ENCODE data around the gene CTTNBP2.

Gene CTTNBP2

DNA sequence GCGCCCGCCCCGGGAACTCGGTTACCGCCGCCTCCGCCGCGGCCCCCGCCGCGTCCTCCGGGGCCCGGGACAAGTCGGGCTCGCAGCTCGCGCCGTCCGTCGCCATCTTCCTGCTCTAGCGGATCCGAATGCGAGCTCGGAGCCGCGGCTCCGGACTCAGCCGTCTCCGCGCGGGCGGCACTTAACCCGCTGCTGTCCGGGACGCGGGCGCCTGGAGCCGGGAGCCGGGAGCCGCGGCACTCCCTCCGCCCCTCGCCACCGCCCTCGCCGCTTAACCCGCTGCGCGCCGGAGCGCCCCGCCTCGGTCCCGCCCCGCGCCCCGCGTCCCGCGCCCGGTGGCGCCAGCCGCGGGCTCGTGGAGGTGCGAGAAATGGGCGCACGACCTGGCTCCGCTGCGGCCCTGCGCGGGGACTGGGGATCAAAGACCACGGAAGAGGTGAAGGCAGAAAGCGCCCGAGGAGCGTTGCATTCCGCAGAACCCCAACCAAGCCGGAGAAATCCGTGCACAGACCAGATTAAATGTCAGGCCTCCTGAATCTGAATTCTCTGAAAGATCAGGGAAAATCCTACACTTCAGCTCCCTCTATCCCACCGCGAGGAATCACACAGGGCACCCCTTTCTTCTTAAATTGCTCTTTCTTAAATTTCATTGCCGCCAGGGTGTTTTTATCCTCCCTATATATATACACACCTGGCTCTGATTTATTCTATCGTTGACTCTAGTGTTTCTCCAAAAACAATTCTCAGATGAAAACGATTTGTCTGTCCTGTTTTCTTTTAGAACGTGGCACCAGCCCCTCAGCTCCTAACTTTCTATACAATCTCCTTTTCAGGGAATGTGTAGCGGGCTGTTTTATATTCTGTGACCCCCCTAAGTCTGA is at the start of gene CTTNBP2:
Gene CTTNBP2, minus strand, starts transcription at position 132 of the 881 bp plus-strand sequence. Its CDS starts 26 bp downstream, at position 106.
- FAIRE-seq (no peak), DNase-seq (ENCODE audit: insufficient read length, low spot score) (no peak)

DNA sequence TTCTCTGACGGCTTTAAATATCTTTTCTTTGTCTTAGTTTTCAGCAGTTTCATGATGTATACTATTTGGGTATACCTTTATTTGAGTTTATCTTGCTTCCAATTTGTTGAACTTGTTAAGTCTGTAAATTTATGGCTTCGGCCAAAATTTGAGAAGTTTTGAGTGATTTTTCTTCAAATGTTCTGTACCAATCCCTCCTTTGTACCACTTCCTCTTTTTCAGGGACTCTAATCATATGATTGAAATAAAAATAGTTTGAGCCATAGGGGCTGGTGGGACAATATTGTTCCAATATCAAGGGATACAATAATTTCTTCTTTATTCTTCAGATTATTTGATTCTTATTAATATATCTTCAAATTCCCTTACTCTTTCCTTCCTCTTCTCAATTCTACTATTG is 43.1 kb upstream of the CTTNBP2 start:
- FAIRE-seq (no peak), DNase-seq (ENCODE audit: insufficient read length, low spot score) (no peak)

- DNase-seq (ENCODE audit: insufficient read length, low spot score): no peak
- FAIRE-seq: no peak
Measured at GRCh38 chr7:117912421-117912820, 39.2 kb upstream of the CTTNBP2 start.

GRCh38 chr7:117908031-117908795 is 35.0 kb upstream of the CTTNBP2 start:
- FAIRE-seq: no peak
- no peak for DNase-seq (ENCODE audit: insufficient read length, low spot score)

GRCh38 chr7:117907049-117907640 is 33.9 kb upstream of the CTTNBP2 start:
- no peak for FAIRE-seq

GRCh38 chr7:117902314-117902889 is 29.2 kb upstream of the CTTNBP2 start:
- FAIRE-seq (no peak), DNase-seq (ENCODE audit: insufficient read length, low spot score) (no peak)

More at GRCh38 chr7:117907049-117907640, 33.9 kb upstream of the CTTNBP2 start:
- DNase-seq (ENCODE audit: insufficient read length, low spot score): no peak

- FAIRE-seq: no peak
Measured at GRCh38 chr7:117901089-117901797, 28.0 kb upstream of the CTTNBP2 start.

DNA sequence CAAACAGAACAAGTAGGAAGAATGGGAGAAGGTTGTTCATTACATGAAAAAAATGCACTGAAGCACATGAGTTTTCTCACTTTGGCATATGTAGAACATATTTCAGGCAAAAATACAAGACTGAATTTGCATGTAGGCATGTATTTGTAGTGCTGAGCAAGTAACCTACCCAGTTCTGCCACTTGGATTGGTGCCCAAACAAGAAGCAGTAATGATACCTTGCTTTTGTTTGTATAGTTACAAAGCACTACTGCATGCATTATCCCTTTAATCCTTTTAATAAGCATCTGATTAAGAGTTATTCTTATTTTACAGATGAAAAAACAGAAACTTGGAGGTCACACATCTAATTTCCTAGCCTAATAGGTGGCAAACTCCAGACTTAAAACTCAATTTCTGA is 23.1 kb upstream of the CTTNBP2 start:
- DNase-seq (ENCODE audit: insufficient read length, low spot score) (no peak), FAIRE-seq (no peak)

More at GRCh38 chr7:117901089-117901797, 28.0 kb upstream of the CTTNBP2 start:
- no peak for DNase-seq (ENCODE audit: insufficient read length, low spot score)

GRCh38 chr7:117895276-117895675 is 22.0 kb upstream of the CTTNBP2 start:
- FAIRE-seq (no peak), DNase-seq (ENCODE audit: insufficient read length, low spot score) (no peak)

- DNase-seq (ENCODE audit: insufficient read length, low spot score) (no peak), FAIRE-seq (no peak)
Measured at GRCh38 chr7:117894037-117894436, 20.8 kb upstream of the CTTNBP2 start.

DNA sequence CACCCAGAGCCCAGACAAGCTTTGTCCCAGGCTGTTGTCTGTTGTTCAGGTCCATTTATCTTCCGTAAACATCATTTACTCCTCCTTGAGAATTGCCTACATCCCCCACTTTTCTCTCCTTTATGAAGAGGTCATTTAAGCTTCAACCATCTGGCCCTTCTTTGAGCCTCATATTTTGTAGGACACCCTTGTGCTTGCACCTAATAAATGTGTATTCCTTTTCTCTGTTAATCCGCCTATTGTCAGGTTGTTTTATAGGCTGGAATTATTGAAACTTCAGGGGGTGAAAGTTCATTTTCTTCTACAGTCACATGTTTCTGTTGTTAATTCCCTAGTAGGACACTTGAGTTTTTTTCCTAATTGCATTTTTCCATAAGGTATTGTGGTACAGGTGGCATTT is 19.6 kb upstream of the CTTNBP2 start:
- FAIRE-seq: no peak
- no peak for DNase-seq (ENCODE audit: insufficient read length, low spot score)

DNA sequence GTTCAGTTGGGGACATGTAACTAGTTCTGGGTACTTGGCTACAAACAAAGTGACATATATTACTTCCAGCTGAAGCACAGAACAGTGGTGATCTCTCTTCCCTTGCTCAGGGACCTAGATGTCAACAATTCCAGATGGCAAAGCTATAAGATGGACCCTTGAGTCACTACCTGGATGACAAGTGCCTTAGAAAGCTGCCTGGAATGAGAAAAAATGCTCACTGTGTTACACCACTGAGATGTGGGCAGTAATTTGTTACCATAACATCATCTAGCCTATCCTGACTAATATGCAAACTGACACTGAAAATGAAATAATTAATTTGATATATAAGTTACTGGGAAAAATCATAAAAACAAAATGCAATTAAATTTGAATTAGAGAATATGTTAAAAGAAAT is 16.4 kb upstream of the CTTNBP2 start:
- FAIRE-seq (no peak), DNase-seq (ENCODE audit: insufficient read length, low spot score) (no peak)

- FAIRE-seq (no peak), DNase-seq (ENCODE audit: insufficient read length, low spot score) (no peak)
Measured at GRCh38 chr7:117888627-117889026, 15.4 kb upstream of the CTTNBP2 start.

DNA sequence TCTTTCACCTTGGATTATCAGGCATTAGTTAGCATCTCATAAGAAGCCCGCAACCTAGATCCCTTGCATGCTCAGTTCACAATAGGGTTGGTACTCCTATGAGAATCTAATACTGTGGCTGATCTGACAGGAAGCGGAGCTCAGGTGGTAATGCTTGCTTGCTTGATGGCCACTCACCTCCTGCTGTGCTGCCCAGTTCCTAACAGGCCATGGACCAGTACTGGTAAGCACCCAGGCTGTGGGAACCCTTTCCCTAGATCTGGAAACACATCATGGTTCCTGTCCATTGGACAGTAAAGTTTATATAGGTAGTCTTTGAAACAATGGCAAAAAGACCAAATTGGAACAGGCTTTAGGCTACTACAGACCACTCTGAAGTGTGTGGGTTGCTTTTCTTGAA is 9.4 kb upstream of the CTTNBP2 start:
- FAIRE-seq (no peak), DNase-seq (ENCODE audit: insufficient read length, low spot score) (no peak)

GRCh38 chr7:117876761-117877160 is 3.5 kb upstream of the CTTNBP2 start:
- no peak for DNase-seq (ENCODE audit: insufficient read length, low spot score)
- no peak for FAIRE-seq

- no peak for DNase-seq (ENCODE audit: insufficient read length, low spot score)
- no peak for FAIRE-seq
Measured at GRCh38 chr7:117875566-117875965, 2.3 kb upstream of the CTTNBP2 start.

DNA sequence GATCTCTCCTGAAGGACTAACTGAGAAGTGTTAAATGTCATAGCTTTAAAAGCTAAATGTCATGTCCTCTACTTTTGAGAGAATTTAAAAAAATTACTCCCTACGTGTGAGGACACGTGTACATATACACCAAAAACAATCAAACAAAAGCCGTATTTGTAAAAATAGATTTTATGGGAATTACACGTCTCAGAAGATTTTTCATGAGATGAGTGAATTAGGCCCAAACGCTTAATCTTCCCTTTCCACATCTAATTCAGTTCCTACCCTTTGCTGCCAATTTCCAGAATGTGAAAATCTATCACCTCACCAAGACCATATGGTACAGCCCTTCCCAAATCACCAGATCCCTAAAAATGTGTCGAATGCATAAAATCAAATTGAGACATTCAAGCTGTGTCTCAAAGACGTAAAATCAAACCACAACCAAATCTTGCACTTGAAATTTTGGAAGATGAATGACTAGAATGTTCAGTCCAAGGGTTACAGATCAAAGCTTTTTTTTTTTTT is 1.0 kb upstream of the CTTNBP2 start:
- FAIRE-seq: no peak
- no peak for DNase-seq (ENCODE audit: insufficient read length, low spot score)

DNA sequence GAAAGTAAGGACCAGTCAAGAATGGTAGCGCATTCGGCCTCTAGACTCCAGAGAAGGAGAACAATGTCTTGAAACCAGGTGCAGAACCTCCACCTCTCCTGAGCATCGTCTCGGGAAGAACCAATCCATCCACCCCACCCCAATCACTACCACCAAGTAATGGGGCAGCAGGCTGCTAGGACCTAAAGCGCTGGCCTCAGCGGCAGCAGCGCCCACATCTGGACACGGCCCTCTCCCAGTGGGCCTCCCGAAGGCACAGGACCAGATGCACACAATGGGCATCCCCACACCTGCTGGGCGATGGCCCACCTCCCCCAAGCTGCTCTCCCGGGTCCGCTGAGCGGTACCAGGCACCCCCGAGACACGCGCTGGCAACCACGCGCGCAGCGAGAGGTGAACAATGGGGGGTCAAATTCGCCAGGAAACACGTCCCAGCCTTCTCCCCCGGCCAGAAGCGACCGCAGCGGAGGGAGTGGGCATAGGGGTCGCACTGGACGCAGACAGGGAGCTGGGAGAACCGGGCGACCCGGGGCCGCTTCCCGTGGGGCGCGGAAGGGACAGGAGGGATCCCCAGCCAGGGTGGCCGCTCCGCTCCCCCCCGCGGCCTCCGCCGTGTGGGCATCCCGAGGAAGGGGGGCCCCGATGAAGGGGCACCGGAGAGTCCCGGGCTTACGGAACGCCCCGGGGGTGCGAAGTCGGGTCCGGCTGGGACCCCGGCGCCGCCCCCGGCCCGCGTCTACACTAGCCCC is 506 bp downstream of the CTTNBP2 start:
- DNase-seq (ENCODE audit: insufficient read length, low spot score) (no peak), FAIRE-seq (no peak)

GRCh38 chr7:117871778-117872538 is 1.3 kb downstream of the CTTNBP2 start:
- no peak for DNase-seq (ENCODE audit: insufficient read length, low spot score)
- no peak for FAIRE-seq
